Measurements from ENCODE around the gene PURB. TPM values are rescaled to one million over a fixed set of nuclear protein-coding genes. Genes with fewer than 3 reads are reported as not detected.

PURB gene
- total RNA-seq, 1 donor from 2014 or later = 21.9 TPM

- no peaks in the 10 kb centered on the region for H3K9me3 Mint-ChIP-seq (ENCODE audit: low read depth)
- no peak overlapping the region for H3K27ac Mint-ChIP-seq (ENCODE audit: unreplicated experiment)
- H3K27me3 Mint-ChIP-seq (ENCODE audit: low read depth) = no peaks in the 10 kb centered on the region
- H3K4me1 Mint-ChIP-seq (ENCODE audit: low read depth) = no peaks in the 10 kb centered on the region
- no peak for TF ChIP-seq CTCF (IDR thresholded peaks at IDR 0.05)
- DNase-seq (ENCODE audit: low spot score) = no peak
- H3K4me3 Mint-ChIP-seq (ENCODE audit: unreplicated experiment) = no peak overlapping the region
- H3K36me3 Mint-ChIP-seq (ENCODE audit: low read depth) = peaks cover 2% of the 10 kb centered on the region
Observed at GRCh38 chr7:44891791-44892190, 6.5 kb upstream of the PURB start.

GRCh38 chr7:44891372-44891771 lies 6.0 kb upstream of the PURB start:
- no peak for DNase-seq (ENCODE audit: low spot score)
- Mint-ChIP-seq H3K27ac (ENCODE audit: unreplicated experiment) (no peak overlapping the region), H3K4me3 (ENCODE audit: unreplicated experiment) (no peak overlapping the region), H3K27me3 (ENCODE audit: low read depth) (no peaks in the 10 kb centered on the region), H3K36me3 (ENCODE audit: low read depth) (peaks cover 2% of the 10 kb centered on the region), H3K9me3 (ENCODE audit: low read depth) (no peaks in the 10 kb centered on the region), H3K4me1 (ENCODE audit: low read depth) (no peaks in the 10 kb centered on the region)
- no peak for TF ChIP-seq CTCF (IDR thresholded peaks at IDR 0.05)

GRCh38 chr7:44889086-44889781 lies 3.9 kb upstream of the PURB start:
- DNase-seq (ENCODE audit: low spot score) = no peak
- TF ChIP-seq CTCF (IDR thresholded peaks at IDR 0.05) = no peak
- H3K27me3 Mint-ChIP-seq (ENCODE audit: low read depth) = no peaks in the 10 kb centered on the region
- H3K9me3 Mint-ChIP-seq (ENCODE audit: low read depth) = no peaks in the 10 kb centered on the region
- no peak overlapping the region for H3K27ac Mint-ChIP-seq (ENCODE audit: unreplicated experiment)
- H3K4me3 Mint-ChIP-seq (ENCODE audit: unreplicated experiment) = no peak overlapping the region
- peaks cover 7% of the 10 kb centered on the region for H3K36me3 Mint-ChIP-seq (ENCODE audit: low read depth)
- peaks cover 10% of the 10 kb centered on the region for H3K4me1 Mint-ChIP-seq (ENCODE audit: low read depth)

- Mint-ChIP-seq H3K27ac (ENCODE audit: unreplicated experiment) (no peak overlapping the region), H3K27me3 (ENCODE audit: low read depth) (no peaks in the 10 kb centered on the region), H3K4me1 (ENCODE audit: low read depth) (peaks cover 29% of the 10 kb centered on the region), H3K36me3 (ENCODE audit: low read depth) (peaks cover 5% of the 10 kb centered on the region), H3K9me3 (ENCODE audit: low read depth) (no peaks in the 10 kb centered on the region), H3K4me3 (ENCODE audit: unreplicated experiment) (no peak overlapping the region)
- no peak for DNase-seq (ENCODE audit: low spot score)
- TF ChIP-seq CTCF (IDR thresholded peaks at IDR 0.05) = no peak
Observed at GRCh38 chr7:44887293-44887692, 2.0 kb upstream of the PURB start.

- no peak for DNase-seq (ENCODE audit: low spot score)
- peak; percentile 8 for TF ChIP-seq CTCF (IDR thresholded peaks at IDR 0.05)
- no peaks in the 10 kb centered on the region for H3K27me3 Mint-ChIP-seq (ENCODE audit: low read depth)
- H3K4me3 Mint-ChIP-seq (ENCODE audit: unreplicated experiment) = peak overlapping the region; percentile 95
- H3K36me3 Mint-ChIP-seq (ENCODE audit: low read depth) = peaks cover 10% of the 10 kb centered on the region
- peaks cover 53% of the 10 kb centered on the region for H3K4me1 Mint-ChIP-seq (ENCODE audit: low read depth)
- H3K9me3 Mint-ChIP-seq (ENCODE audit: low read depth) = no peaks in the 10 kb centered on the region
- peak overlapping the region; percentile 97 for H3K27ac Mint-ChIP-seq (ENCODE audit: unreplicated experiment)
Observed at GRCh38 chr7:44884621-44885393, 523 bp downstream of the PURB start.
